Lower leg skin (tissue), 4 donors: ENCODE data around the gene ARHGAP44. TPM values are rescaled to one million over a fixed set of nuclear protein-coding genes. Genes with fewer than 3 reads are reported as not detected.
"Not testable (repeated sequence)": the region's sequence is repeated elsewhere in the genome, so short reads cannot be mapped to it uniquely, and the experiment has no call there.

Experiments
- DNase-seq, 2 donors: peaks; one replicate each; pipeline ENCODE4 v3.0.0-alpha.2; 2019; ENCODE audit warnings: low spot score in 2 of 2
- H3K4me3 ChIP-seq: fragments of 200-600 bp; sonication (generic); 2 replicates; pipeline ENCODE4 v1.5.1; 2017; ENCODE audit warnings: mild to moderate bottlenecking, low read depth; ENCODE audit not compliant: poor library complexity, severe bottlenecking
- CTCF ChIP-seq, 3 donors: fragments of 450-650 bp; IDR thresholded peaks; one replicate each; pipeline ENCODE4 v1.5.1; 2016; ENCODE audit warnings: antibody characterized with exemption in 3 of 3, mild to moderate bottlenecking in 3 of 3, moderate library complexity in 2 of 3
- POLR2A ChIP-seq, 2 donors: fragments of 450-650 bp; IDR thresholded peaks; one replicate each; pipeline ENCODE4 v1.6.1; 2016 to 2017; ENCODE audit warnings: antibody characterized with exemption in 2 of 2, mild to moderate bottlenecking in 1 of 2, moderate library complexity in 1 of 2
- WGBS, 2 donors: methylation state at CpG; one replicate each; pipeline ENCODE4 v1.1.5; 2018; 5-methylcytosine and 5-hydroxymethylcytosine counted together
- intact Hi-C: fragments of 100-400 bp; cut with DNase I; formaldehyde crosslinking; loops from one replicate; pipeline ENCODE4 v1.15.0; 2023; ENCODE audit warnings: low total_unique reads
- total RNA-seq, 4 donors: library from RNA; depleted of rRNA; stranded (reverse); fragments of >200 nt; gene quantifications; one replicate each; pipeline ENCODE4 v1.1.0, GENCODE V29; 2016

The ARHGAP44 gene
- total RNA-seq, 4 donors from 2014 or later = 2.9 to 8.0 (median 3.0) TPM

- WGBS, 2 donors = 36 to 52% methylated on average over 13 of the region's 13 CpGs
- no peak for TF ChIP-seq CTCF (IDR thresholded peaks at IDR 0.05)
- no peak for TF ChIP-seq POLR2A (IDR thresholded peaks at IDR 0.05)
- intact Hi-C loops = no loop called here
- DNase-seq = no peak
- no peak overlapping the region for H3K4me3 ChIP-seq
Measured at GRCh38 chr17:12977008-12977751, 187.9 kb downstream of the ARHGAP44 start.

- H3K4me3 ChIP-seq, intact Hi-C loops, DNase-seq: not testable (repeated sequence)
- 94 to 97% methylated on average over 6 of the region's 6 CpGs for WGBS, 2 donors
Measured at GRCh38 chr17:12978787-12979186, 189.5 kb downstream of the ARHGAP44 start.

- intact Hi-C loops = no loop called here
- WGBS, 2 donors = 86 to 91% methylated on average over 5 of the region's 5 CpGs
- H3K4me3 ChIP-seq = no peak overlapping the region
- no peak for TF ChIP-seq CTCF (IDR thresholded peaks at IDR 0.05)
- no peak for TF ChIP-seq POLR2A (IDR thresholded peaks at IDR 0.05)
- DNase-seq = no peak
Measured at GRCh38 chr17:12979246-12979645, 189.9 kb downstream of the ARHGAP44 start.

GRCh38 chr17:12979826-12980500 lies 190.7 kb downstream of the ARHGAP44 start:
- no peak overlapping the region for H3K4me3 ChIP-seq
- no peak for DNase-seq
- intact Hi-C loops = no loop called here
- TF ChIP-seq POLR2A (IDR thresholded peaks at IDR 0.05) (no peak), CTCF (IDR thresholded peaks at IDR 0.05) (no peak)
- 92 to 93% methylated on average over 12 of the region's 12 CpGs for WGBS, 2 donors

GRCh38 chr17:12982224-12982623 lies 192.9 kb downstream of the ARHGAP44 start:
- TF ChIP-seq CTCF (IDR thresholded peaks at IDR 0.05) (no peak), POLR2A (IDR thresholded peaks at IDR 0.05) (no peak)
- WGBS, 2 donors = 78 to 80% methylated on average over 6 of the region's 6 CpGs
- no peak overlapping the region for H3K4me3 ChIP-seq
- intact Hi-C loops = no loop called here
- no peak for DNase-seq

GRCh38 chr17:12983991-12984884 lies 194.9 kb downstream of the ARHGAP44 start:
- DNase-seq = peak in 1 of 2 donors; percentile 55
- H3K4me3 ChIP-seq = no peak overlapping the region
- whole genome bisulfite sequencing, 2 donors = 37 to 43% methylated on average over 21 of the region's 21 CpGs
- intact Hi-C loops = no loop called here
- no peak for TF ChIP-seq POLR2A (IDR thresholded peaks at IDR 0.05)
- no peak for TF ChIP-seq CTCF (IDR thresholded peaks at IDR 0.05)
